Bronchial epithelial cell (primary cell): Measurements from ENCODE around the gene S100A12. TPM values are rescaled to one million over a fixed set of nuclear protein-coding genes. Genes with fewer than 3 reads are reported as not detected.

ENCODE experiments used
- DNase-seq: peaks from one replicate; pipeline ENCODE4 v3.0.0-alpha.2; 2010; ENCODE audit warnings: low read depth
- FAIRE-seq: peaks from 2 replicates; lab custom pipeline; 2011; peaks lifted over from hg19 to GRCh38; lab: Jason Lieb, UNC
- H3K27me3 ChIP-seq: 2 replicates; pipeline ENCODE4 v1.5.1; 2011; ENCODE audit warnings: low read length; ENCODE audit not compliant: control insufficient read depth, insufficient read depth
- H3K36me3 ChIP-seq: 2 replicates; pipeline ENCODE4 v1.5.1; 2011; ENCODE audit warnings: low read length; ENCODE audit not compliant: control insufficient read depth, insufficient read depth
- H3K4me3 ChIP-seq: 2 replicates; pipeline ENCODE4 v1.5.1; 2011; ENCODE audit warnings: mild to moderate bottlenecking, low read depth, low read length, control low read depth
- CTCF ChIP-seq: IDR thresholded peaks from 2 replicates; pipeline ENCODE4 v1.5.1; 2011; ENCODE audit warnings: mild to moderate bottlenecking, moderate library complexity, low read length, control low read depth, inconsistent platforms; ENCODE audit not compliant: insufficient read depth, severe bottlenecking
- total RNA-seq: library from RNA; depleted of rRNA; stranded (reverse); fragments of >200 nt; gene quantifications from 2 replicates; pipeline ENCODE4 v1.2.1, GENCODE V29; 2014

Gene S100A12
- total RNA-seq, 1 donor from 2014 or later, result not detected

DNA sequence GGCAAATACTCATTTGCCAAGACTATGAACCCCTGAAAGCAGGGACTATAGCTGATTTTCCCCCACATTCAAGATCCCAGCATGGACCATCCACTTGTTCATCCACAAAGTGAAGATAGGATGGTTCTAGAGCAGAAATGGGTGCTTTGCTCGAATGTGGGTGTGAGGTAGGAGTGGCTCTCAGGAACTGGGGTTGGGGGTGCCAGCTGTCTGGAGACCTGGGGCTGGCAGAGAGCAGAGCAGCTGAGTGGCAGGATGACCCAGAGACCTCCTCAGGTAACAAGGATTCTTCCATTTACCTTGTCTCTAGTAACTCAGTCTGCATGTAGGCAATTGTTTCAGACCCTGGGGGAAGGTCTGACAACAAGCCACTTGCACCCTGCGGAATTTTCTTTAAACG is 11.8 kb downstream of the S100A12 start:
- Histone ChIP-seq H3K4me3 (no peak overlapping the region), H3K36me3 (no peaks in the 10 kb centered on the region), H3K27me3 (no peaks in the 10 kb centered on the region)
- DNase-seq, result no peak
- FAIRE-seq, result peak; percentile 64
- no peak for TF ChIP-seq CTCF

GRCh38 chr1:153362187-153362775 is 13.1 kb downstream of the S100A12 start:
- Histone ChIP-seq H3K4me3 (no peak overlapping the region), H3K36me3 (no peaks in the 10 kb centered on the region), H3K27me3 (no peaks in the 10 kb centered on the region)
- FAIRE-seq (no peak), DNase-seq (no peak)
- TF ChIP-seq CTCF, result no peak

DNA sequence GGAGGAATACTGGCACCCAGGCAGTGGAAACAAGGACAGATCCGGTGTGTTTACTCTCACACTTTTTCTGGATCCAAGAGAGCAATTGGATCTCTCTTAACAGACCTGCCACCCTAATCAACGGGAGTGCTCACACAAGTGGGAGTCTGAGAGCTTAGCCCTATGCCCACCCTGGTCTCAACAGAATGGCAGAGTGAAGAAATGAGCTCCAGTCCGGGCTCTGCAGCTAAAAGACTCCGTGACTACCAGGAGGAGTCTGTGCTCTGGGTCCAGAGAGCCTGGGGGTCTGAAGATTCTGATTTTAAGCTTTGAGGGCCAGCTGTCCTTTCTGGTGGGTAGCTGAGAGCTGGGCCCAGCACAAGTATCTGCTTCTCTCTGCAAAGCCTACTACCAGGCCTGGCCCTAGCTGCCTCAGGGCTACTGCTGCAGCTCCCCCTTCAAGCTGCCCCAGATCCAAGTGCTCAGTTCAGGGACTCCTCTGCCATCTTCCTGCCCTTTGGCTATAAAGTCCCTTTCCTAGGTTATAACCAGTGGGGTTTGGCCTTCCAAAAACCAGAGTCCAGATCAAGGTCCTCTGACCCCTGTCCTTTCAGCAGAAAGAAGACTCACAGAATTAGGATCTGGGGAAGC is 13.8 kb downstream of the S100A12 start:
- TF ChIP-seq CTCF, result no peak
- Histone ChIP-seq H3K27me3 (no peaks in the 10 kb centered on the region), H3K4me3 (no peak overlapping the region), H3K36me3 (no peaks in the 10 kb centered on the region)
- DNase-seq, result no peak
- FAIRE-seq, result no peak

GRCh38 chr1:153360592-153361479 is 14.6 kb downstream of the S100A12 start:
- no peak for DNase-seq
- Histone ChIP-seq H3K36me3 (no peaks in the 10 kb centered on the region), H3K4me3 (no peak overlapping the region), H3K27me3 (no peaks in the 10 kb centered on the region)
- no peak for FAIRE-seq
- TF ChIP-seq CTCF, result no peak

- FAIRE-seq (no peak), DNase-seq (no peak)
- Histone ChIP-seq H3K27me3 (no peaks in the 10 kb centered on the region), H3K4me3 (no peak overlapping the region), H3K36me3 (no peaks in the 10 kb centered on the region)
- no peak for TF ChIP-seq CTCF
These were observed 15.2 kb downstream of the S100A12 start for GRCh38 chr1:153360190-153360589.
